BE2C (cell line): Measurements from ENCODE around the gene CTDP1.
"Not testable (repeated sequence)": the region's sequence is repeated elsewhere in the genome, so short reads cannot be mapped to it uniquely, and the experiment has no call there.

ENCODE experiments used
- DNase-seq: peaks from one replicate; pipeline ENCODE4 v3.0.0-alpha.2; 2020
- H3K27me3 ChIP-seq: fragments of 250-450 bp; sonication (Bioruptor Pico); 2 replicates; pipeline ENCODE4 v1.5.1; 2020; ENCODE audit warnings: mild to moderate bottlenecking
- H3K36me3 ChIP-seq: fragments of 250-450 bp; sonication (Bioruptor Pico); 2 replicates; pipeline ENCODE4 v1.5.1; 2020; ENCODE audit warnings: mild to moderate bottlenecking
- H3K4me1 ChIP-seq: fragments of 250-450 bp; sonication (Bioruptor Pico); 2 replicates; pipeline ENCODE4 v1.5.1; 2020
- H3K4me3 ChIP-seq: 2 replicates; pipeline ENCODE4 v1.5.1; 2011; ENCODE audit warnings: low read depth, low read length
- H3K9me3 ChIP-seq: fragments of 250-450 bp; sonication (Bioruptor Pico); 2 replicates; pipeline ENCODE4 v1.5.1; 2020
- CTCF ChIP-seq: IDR thresholded peaks from 2 replicates; pipeline ENCODE4 v1.5.1; 2012; ENCODE audit warnings: mild to moderate bottlenecking, low read depth, low read length

The CTDP1 gene

GRCh38 chr18:79749251-79750191 is 69.9 kb downstream of the CTDP1 start:
- DNase-seq, result no peak
- Histone ChIP-seq H3K4me1 (no peaks in the 10 kb centered on the region), H3K36me3 (no peaks in the 10 kb centered on the region), H3K9me3 (no peaks in the 10 kb centered on the region), H3K4me3 (no peak overlapping the region), H3K27me3 (no peaks in the 10 kb centered on the region)
- TF ChIP-seq CTCF, result no peak

- H3K36me3 ChIP-seq, result no peaks in the 10 kb centered on the region
- no peak for TF ChIP-seq CTCF
- H3K4me3 ChIP-seq, result no peak overlapping the region
- DNase-seq, result no peak
- no peaks in the 10 kb centered on the region for H3K4me1 ChIP-seq
- no peaks in the 10 kb centered on the region for H3K9me3 ChIP-seq
- no peaks in the 10 kb centered on the region for H3K27me3 ChIP-seq
These were observed 71.5 kb downstream of the CTDP1 start for GRCh38 chr18:79750980-79751571.

DNA sequence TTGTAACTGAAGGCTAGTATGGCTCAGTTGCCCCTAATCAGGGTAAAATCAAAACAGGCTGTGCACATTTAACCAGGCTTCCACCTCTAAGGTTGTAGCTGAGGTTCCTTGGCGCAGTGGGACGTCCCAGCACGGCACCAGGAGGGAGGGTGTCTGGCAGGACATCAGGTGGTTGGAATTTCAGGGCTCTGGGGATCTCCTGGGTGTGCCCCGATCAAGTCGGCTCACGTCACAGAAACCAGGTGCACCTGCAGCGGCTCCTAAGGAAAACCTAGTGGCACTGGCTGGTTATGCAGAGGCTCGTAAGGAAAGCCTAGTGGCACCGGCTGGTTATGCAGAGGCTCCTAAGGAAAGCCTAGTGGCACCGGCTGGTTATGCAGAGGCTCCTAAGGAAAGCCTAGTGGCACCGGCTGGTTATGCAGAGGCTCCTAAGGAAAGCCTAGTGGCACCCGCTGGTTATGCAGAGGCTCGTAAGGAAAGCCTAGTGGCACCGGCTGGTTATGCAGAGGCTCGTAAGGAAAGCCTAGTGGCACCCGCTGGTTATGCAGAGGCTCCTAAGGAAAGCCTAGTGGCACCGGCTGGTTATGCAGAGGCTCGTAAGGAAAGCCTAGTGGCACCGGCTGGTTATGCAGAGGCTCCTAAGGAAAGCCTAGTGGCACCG is 72.4 kb downstream of the CTDP1 start:
- not testable (repeated sequence) for H3K4me1 ChIP-seq, H3K36me3 ChIP-seq, H3K9me3 ChIP-seq, DNase-seq, H3K4me3 ChIP-seq, H3K27me3 ChIP-seq

- H3K36me3 ChIP-seq, DNase-seq, H3K9me3 ChIP-seq, H3K4me3 ChIP-seq, H3K27me3 ChIP-seq, H3K4me1 ChIP-seq: not testable (repeated sequence)
These were observed 73.3 kb downstream of the CTDP1 start for GRCh38 chr18:79752946-79753345.

DNA sequence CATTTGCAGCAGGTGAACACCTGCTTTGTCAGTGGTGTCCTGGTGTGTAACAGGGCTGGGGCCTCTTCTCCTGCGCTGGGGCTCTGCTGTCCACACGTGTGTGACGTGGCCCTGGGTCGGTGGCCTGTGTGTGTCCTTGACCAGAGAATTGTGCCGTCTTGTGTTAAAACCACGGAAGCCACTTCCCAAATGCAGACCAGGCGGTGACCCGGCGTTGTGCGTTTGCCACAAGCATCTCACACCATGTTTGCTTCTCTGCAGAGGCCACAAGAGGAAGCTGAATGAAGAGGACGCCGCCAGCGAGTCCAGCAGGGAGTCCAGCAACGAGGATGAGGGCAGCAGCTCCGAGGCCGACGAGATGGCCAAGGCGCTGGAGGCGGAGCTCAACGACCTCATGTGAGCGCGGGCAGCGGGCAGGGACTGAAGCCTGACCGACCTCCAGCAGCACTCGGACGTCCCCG is 73.8 kb downstream of the CTDP1 start:
- no peaks in the 10 kb centered on the region for H3K36me3 ChIP-seq
- H3K9me3 ChIP-seq, result no peaks in the 10 kb centered on the region
- no peak for DNase-seq
- no peaks in the 10 kb centered on the region for H3K4me1 ChIP-seq
- no peak overlapping the region for H3K4me3 ChIP-seq
- no peak for TF ChIP-seq CTCF
- no peaks in the 10 kb centered on the region for H3K27me3 ChIP-seq

DNA sequence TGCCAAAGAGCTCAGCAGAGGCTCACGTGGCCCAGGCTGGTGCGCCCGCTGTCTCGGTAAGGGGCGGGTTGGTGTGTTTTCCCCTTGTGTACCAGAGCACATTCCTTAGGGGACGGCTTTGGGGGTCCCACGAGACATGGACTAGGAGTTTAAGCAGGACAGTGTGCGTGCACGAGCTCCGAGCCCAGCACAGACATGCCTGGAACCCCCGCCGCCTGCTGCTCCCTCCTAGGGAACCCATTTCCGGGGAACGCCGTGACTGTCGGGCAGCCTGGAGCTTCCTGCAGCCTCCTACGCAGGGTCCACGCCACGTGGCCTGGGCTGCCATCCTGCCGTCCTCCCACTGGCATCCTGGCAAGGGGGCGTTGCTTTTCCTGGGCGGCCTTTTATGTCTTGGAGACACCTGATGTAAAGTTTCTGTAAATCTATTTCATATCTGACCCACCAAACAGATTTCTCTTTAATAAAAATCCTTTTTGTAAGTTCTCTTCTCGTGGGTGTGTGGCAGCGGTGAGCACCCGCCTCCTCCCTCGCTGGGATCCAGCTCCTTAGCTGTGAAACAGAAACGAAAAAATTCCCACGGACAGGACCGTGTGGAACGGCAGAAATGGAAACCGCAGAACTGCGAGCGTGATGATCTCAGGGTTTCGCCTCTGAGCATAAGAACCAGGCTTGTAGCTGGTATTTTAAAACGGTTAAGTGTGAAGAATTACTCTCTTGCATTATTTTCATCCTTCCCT is 74.6 kb downstream of the CTDP1 start:
- H3K4me1 ChIP-seq, result no peaks in the 10 kb centered on the region
- no peak overlapping the region for H3K4me3 ChIP-seq
- no peaks in the 10 kb centered on the region for H3K27me3 ChIP-seq
- no peak for DNase-seq
- TF ChIP-seq CTCF, result no peak
- no peaks in the 10 kb centered on the region for H3K9me3 ChIP-seq
- no peaks in the 10 kb centered on the region for H3K36me3 ChIP-seq
